ENCODE results near the gene AARS2.
A peak's percentile ranks its signal among the peaks of the same experiment; 100 is the strongest.

Gene AARS2

DNA sequence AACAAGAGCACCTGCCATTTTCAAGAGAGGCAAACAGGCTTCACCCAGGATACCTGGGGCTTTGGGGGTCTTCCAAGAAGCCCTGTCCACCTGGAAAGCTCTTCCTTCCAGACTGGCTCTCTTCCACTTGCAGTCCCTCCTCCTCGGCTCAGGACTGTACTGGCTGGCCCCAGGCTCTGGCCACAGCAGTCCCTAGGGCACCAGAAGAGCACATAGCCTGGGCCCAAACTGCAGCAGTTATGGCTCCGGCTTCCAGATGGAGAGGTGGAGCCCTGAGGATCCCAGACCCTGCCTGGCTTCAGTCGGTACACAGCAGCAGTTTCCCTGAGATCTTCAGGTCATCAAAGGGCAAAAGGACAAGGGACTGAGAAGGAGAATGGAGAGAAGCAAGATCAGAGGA is 54.2 kb downstream of the AARS2 start:
- H3K4me1 Mint-ChIP-seq (ENCODE audit: low read depth): peaks cover 78% of the 10 kb centered on the region
- no peaks in the 10 kb centered on the region for H3K27me3 Mint-ChIP-seq
- peak overlapping the region; percentile 83 for H3K4me3 Mint-ChIP-seq
- no peaks in the 10 kb centered on the region for H3K9me3 Mint-ChIP-seq
- H3K27ac Mint-ChIP-seq: peak overlapping the region; percentile 98
- H3K36me3 Mint-ChIP-seq (ENCODE audit: low read depth): peaks cover 63% of the 10 kb centered on the region

DNA sequence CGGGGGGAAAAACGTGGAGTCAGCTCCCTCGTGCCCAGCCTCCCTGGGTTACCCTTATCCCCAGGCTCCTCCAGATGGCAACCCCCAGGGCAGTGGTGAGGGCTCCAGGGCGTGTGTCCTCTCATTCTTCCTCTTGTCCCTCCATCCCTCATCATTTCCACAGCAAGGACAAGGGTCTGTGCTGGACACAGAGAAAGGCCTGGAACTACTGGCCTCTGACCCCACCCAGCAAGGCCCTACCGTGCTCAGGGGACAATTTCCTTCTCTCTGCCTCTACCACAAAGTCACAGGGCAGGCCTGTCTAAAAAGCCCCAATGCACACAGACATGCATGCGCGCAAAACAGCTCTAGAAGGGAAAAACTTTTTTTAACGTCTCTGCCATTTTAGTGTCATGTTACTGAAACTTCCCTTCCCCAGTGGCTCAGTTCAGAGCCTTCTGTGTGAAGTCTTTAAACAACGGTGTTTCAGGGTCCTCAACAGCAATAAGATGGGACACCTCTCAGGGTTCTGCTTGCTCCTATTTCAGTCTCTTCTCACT is 54.8 kb downstream of the AARS2 start:
- peaks cover 68% of the 10 kb centered on the region for H3K36me3 Mint-ChIP-seq (ENCODE audit: low read depth)
- no peaks in the 10 kb centered on the region for H3K9me3 Mint-ChIP-seq
- H3K4me3 Mint-ChIP-seq: peak overlapping the region; percentile 83
- peak overlapping the region; percentile 98 for H3K27ac Mint-ChIP-seq
- no peaks in the 10 kb centered on the region for H3K27me3 Mint-ChIP-seq
- peaks cover 79% of the 10 kb centered on the region for H3K4me1 Mint-ChIP-seq (ENCODE audit: low read depth)

DNA sequence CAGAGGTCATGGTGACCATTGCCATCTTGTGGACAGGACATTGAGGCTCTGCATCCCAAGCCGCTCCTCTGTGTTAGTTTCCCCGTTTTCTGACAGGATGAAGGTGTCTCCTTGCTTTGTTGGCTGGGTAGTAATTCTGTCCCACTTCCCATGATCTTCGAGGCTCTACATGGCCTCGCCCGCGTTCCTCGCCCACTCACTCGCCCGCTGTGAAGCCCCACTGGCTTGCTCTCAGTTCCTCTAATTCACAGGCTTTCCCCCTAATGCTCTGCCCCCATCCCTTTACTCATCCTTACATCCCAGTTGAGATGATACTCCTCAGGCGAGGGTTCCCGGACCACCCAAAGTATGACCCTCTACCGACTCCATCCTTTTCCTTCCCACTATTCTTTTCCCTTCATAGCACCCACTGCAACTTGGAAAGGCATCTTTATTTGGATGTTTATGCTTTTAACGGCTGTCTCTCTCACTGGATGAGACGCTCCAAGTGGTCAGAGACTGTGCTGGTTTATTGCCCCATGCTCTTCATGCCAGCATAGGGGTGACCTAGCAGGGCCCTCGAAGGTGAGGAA is 55.3 kb downstream of the AARS2 start:
- Mint-ChIP-seq H3K36me3 (ENCODE audit: low read depth) (peaks cover 73% of the 10 kb centered on the region), H3K4me3 (peak overlapping the region; percentile 83), H3K9me3 (no peaks in the 10 kb centered on the region), H3K27me3 (no peaks in the 10 kb centered on the region), H3K27ac (peak overlapping the region; percentile 98), H3K4me1 (ENCODE audit: low read depth) (peaks cover 79% of the 10 kb centered on the region)

- H3K9me3 Mint-ChIP-seq: no peaks in the 10 kb centered on the region
- H3K4me1 Mint-ChIP-seq (ENCODE audit: low read depth): peaks cover 79% of the 10 kb centered on the region
- H3K27me3 Mint-ChIP-seq: no peaks in the 10 kb centered on the region
- peak within 1 kb of the TSS; percentile 98 for H3K27ac Mint-ChIP-seq
- H3K4me3 Mint-ChIP-seq: peak within 1 kb of the TSS; percentile 92
- peaks cover 78% of the 10 kb centered on the region for H3K36me3 Mint-ChIP-seq (ENCODE audit: low read depth)
Observed at GRCh38 chr6:44257025-44257752, 56.0 kb downstream of the AARS2 start, which contains the start of gene SLC35B2. Gene SLC35B2, minus strand, starts transcription at chr6:44257528. Its CDS starts 118 bp downstream, at chr6:44257410.

GRCh38 chr6:44256775-44257024 is 56.4 kb downstream of the AARS2 start:
- H3K4me1 Mint-ChIP-seq (ENCODE audit: low read depth): peaks cover 79% of the 10 kb centered on the region
- H3K27ac Mint-ChIP-seq: peak overlapping the region; percentile 89
- peak overlapping the region; percentile 92 for H3K4me3 Mint-ChIP-seq
- no peaks in the 10 kb centered on the region for H3K27me3 Mint-ChIP-seq
- peaks cover 79% of the 10 kb centered on the region for H3K36me3 Mint-ChIP-seq (ENCODE audit: low read depth)
- no peaks in the 10 kb centered on the region for H3K9me3 Mint-ChIP-seq

DNA sequence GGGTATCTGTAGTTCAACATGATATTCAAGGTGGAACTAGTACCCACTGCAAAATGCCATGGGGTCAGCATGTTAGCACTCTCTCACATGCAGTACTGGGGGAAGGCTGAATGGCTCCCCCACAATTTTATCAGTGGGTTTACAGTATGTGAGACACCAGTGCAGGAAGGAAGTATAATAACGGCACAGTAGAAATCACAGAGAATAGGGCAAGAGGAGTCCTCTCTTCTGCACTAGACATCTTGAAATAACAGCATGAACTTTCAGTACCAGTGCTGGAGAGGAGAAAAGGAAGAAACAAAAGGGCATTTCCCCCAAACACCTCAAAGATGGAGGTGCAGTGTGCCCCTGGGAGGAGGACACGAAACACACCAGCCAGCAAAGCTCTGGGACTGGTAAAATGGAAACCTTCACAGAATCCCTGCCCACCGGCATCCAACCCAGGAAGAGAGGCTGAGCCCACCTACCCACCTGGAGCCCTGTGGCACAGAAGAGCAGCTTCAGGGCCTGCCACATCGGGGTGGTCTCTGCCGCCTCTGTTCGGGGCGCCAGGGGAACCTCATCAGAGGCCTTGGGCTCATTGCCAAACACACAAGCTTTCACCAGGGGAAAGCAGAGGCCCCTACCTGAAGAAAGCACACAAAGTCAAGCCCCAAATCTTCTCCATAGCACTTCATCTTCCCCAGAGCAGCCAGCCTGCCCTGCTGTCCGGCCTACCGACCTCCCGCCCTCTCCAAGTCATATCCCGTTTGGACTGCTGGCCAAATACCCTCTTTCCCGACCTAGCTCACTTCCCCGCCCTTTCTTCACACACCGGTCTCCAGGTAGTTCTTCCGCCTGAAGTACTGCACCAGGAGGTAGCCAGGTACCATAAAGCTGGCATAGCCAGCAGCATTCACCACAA is 57.0 kb downstream of the AARS2 start:
- H3K9me3 Mint-ChIP-seq: no peaks in the 10 kb centered on the region
- H3K27me3 Mint-ChIP-seq: no peaks in the 10 kb centered on the region
- H3K4me3 Mint-ChIP-seq: peak overlapping the region; percentile 92
- peaks cover 83% of the 10 kb centered on the region for H3K36me3 Mint-ChIP-seq (ENCODE audit: low read depth)
- peak overlapping the region; percentile 89 for H3K27ac Mint-ChIP-seq
- H3K4me1 Mint-ChIP-seq (ENCODE audit: low read depth): peaks cover 82% of the 10 kb centered on the region

- H3K9me3 Mint-ChIP-seq: no peaks in the 10 kb centered on the region
- no peaks in the 10 kb centered on the region for H3K27me3 Mint-ChIP-seq
- peaks cover 82% of the 10 kb centered on the region for H3K4me1 Mint-ChIP-seq (ENCODE audit: low read depth)
- H3K27ac Mint-ChIP-seq: peak overlapping the region; percentile 89
- H3K36me3 Mint-ChIP-seq (ENCODE audit: low read depth): peaks cover 85% of the 10 kb centered on the region
- peak overlapping the region; percentile 92 for H3K4me3 Mint-ChIP-seq
Observed at GRCh38 chr6:44255105-44255808, 57.9 kb downstream of the AARS2 start.

GRCh38 chr6:44254191-44255104 is 58.7 kb downstream of the AARS2 start:
- H3K4me3 Mint-ChIP-seq: peak overlapping the region; percentile 92
- no peaks in the 10 kb centered on the region for H3K27me3 Mint-ChIP-seq
- peaks cover 86% of the 10 kb centered on the region for H3K36me3 Mint-ChIP-seq (ENCODE audit: low read depth)
- peaks cover 86% of the 10 kb centered on the region for H3K4me1 Mint-ChIP-seq (ENCODE audit: low read depth)
- H3K9me3 Mint-ChIP-seq: no peaks in the 10 kb centered on the region
- H3K27ac Mint-ChIP-seq: peak overlapping the region; percentile 89

DNA sequence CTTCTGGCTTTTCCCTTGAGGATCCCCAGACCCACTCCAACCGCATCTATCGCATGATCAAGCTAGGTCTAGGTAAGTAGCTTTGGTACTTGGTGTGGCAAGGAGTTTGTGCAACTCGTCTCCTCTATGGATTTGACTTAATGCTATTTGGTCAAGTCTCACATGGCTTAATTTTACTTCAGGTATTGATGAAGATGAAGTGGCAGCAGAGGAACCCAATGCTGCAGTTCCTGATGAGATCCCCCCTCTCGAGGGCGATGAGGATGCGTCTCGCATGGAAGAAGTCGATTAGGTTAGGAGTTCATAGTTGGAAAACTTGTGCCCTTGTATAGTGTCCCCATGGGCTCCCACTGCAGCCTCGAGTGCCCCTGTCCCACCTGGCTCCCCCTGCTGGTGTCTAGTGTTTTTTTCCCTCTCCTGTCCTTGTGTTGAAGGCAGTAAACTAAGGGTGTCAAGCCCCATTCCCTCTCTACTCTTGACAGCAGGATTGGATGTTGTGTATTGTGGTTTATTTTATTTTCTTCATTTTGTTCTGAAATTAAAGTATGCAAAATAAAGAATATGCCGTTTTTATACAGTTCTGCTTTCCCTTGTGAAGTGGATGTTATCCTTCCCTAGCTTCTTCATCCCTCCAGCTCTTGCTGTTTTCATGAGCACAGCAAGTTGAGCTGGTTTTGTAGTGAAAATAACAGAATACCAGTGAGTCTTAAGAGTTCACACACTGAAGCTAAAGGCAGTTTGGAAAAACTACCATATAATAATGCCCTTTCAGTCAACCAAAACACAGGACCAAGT is 59.6 kb downstream of the AARS2 start:
- Mint-ChIP-seq H3K36me3 (ENCODE audit: low read depth) (peaks cover 88% of the 10 kb centered on the region), H3K27me3 (no peaks in the 10 kb centered on the region), H3K9me3 (no peaks in the 10 kb centered on the region), H3K27ac (peak overlapping the region; percentile 67), H3K4me1 (ENCODE audit: low read depth) (peaks cover 89% of the 10 kb centered on the region), H3K4me3 (peak overlapping the region; percentile 96)

DNA sequence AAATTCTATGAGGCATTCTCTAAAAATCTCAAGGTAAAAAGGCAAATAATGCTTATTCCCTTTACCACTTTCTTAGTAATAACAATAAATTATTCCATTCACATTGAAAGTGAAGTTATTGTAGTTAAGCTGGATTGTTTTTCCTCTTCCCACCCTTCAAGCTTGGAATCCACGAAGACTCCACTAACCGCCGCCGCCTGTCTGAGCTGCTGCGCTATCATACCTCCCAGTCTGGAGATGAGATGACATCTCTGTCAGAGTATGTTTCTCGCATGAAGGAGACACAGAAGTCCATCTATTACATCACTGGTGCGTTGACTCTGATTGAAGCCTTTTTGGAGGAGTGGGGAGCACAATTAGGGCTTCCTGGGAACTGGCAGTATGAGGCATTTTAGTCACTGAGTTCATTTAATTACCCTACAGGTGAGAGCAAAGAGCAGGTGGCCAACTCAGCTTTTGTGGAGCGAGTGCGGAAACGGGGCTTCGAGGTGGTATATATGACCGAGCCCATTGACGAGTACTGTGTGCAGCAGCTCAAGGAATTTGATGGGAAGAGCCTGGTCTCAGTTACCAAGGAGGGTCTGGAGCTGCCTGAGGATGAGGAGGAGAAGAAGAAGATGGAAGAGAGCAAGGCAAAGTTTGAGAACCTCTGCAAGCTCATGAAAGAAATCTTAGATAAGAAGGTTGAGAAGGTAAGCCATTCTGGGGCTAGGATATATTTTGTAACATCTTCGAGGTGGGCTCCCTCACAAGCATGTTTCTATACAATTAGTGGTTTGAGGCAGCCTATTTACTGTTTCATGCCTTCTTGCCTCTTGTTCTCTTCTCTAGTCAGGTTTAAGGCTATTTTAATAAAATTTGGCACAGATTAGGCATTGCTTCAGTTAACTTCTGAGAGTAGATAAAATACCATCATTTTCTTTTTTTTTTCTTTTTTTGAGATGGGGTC is 61.3 kb downstream of the AARS2 start:
- Mint-ChIP-seq H3K9me3 (no peaks in the 10 kb centered on the region), H3K27ac (peak overlapping the region; percentile 100), H3K4me1 (ENCODE audit: low read depth) (peaks cover 95% of the 10 kb centered on the region)

GRCh38 chr6:44250718-44251123 is 62.4 kb downstream of the AARS2 start:
- Mint-ChIP-seq H3K36me3 (ENCODE audit: low read depth) (peaks cover 92% of the 10 kb centered on the region), H3K27ac (peak overlapping the region; percentile 100), H3K4me3 (peak overlapping the region; percentile 96), H3K27me3 (peaks cover 5% of the 10 kb centered on the region), H3K9me3 (no peaks in the 10 kb centered on the region), H3K4me1 (ENCODE audit: low read depth) (peaks cover 90% of the 10 kb centered on the region)

More for the DNA sequence above, 61.3 kb downstream of the AARS2 start:
- peak overlapping the region; percentile 96 for H3K4me3 Mint-ChIP-seq
- H3K27me3 Mint-ChIP-seq: peaks cover 3% of the 10 kb centered on the region
- H3K36me3 Mint-ChIP-seq (ENCODE audit: low read depth): peaks cover 96% of the 10 kb centered on the region

DNA sequence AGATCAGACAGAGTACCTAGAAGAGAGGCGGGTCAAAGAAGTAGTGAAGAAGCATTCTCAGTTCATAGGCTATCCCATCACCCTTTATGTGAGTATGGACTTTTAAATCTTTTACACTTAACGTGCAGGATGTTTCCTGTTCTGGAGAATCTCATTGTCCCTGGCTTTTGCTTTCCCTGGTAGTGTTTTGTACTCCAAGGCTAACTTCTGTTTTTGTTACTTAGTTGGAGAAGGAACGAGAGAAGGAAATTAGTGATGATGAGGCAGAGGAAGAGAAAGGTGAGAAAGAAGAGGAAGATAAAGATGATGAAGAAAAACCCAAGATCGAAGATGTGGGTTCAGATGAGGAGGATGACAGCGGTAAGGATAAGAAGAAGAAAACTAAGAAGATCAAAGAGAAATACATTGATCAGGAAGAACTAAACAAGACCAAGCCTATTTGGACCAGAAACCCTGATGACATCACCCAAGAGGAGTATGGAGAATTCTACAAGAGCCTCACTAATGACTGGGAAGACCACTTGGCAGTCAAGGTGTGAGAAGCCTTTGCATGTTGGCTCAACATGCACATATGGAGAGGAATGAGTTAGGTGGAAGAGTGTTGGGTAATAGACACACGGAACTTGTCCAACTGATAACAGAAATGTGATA is 63.0 kb downstream of the AARS2 start:
- peaks cover 5% of the 10 kb centered on the region for H3K27me3 Mint-ChIP-seq
- H3K36me3 Mint-ChIP-seq (ENCODE audit: low read depth): peaks cover 86% of the 10 kb centered on the region
- peaks cover 90% of the 10 kb centered on the region for H3K4me1 Mint-ChIP-seq (ENCODE audit: low read depth)
- H3K9me3 Mint-ChIP-seq: no peaks in the 10 kb centered on the region
- peak overlapping the region; percentile 100 for H3K27ac Mint-ChIP-seq
- H3K4me3 Mint-ChIP-seq: peak overlapping the region; percentile 96

Measured in stimulated activated naive CD8-positive, alpha-beta T cell treated with anti-CD3 and anti-CD28 coated beads, Interleukin-15, Interleukin-2, amounts not matched to agents 100 ng/mL and 50 ng/mL, for 24 hours (primary cell).